ENCODE data around the gene RPL32. TPM values are rescaled to one million over a fixed set of nuclear protein-coding genes. Genes with fewer than 3 reads are reported as not detected.
"Not testable (repeated sequence)": the region's sequence is repeated elsewhere in the genome, so short reads cannot be mapped to it uniquely, and the experiment has no call there.

Gene RPL32
- polyA plus RNA-seq, 1 donor from 2014 or later = 1,160 TPM

GRCh38 chr3:12791430-12791829, 49.9 kb downstream of the RPL32 start:
- H4K20me1 ChIP-seq (ENCODE audit: insufficient read depth) = no peaks in the 10 kb centered on the region
- no peaks in the 10 kb centered on the region for H3K36me3 ChIP-seq (ENCODE audit: insufficient read depth, low read length)
- H3K4me3 ChIP-seq (ENCODE audit: low read length) = no peak overlapping the region
- H3K4me2 ChIP-seq (ENCODE audit: low read length) = no peak overlapping the region
- TF ChIP-seq SMC3 (conservative IDR thresholded peaks at IDR 0.05; ENCODE audit: poor library complexity) (no peak), REST (IDR thresholded peaks at IDR 0.05; ENCODE audit: borderline replicate concordance) (no peak), TAF1 (IDR thresholded peaks at IDR 0.05; ENCODE audit: low read depth) (no peak), EP300 (conservative IDR thresholded peaks at IDR 0.05; ENCODE audit: poor library complexity, severe bottlenecking) (no peak), MXI1 (conservative IDR thresholded peaks at IDR 0.05; ENCODE audit: poor library complexity, severe bottlenecking) (no peak), POLR2AphosphoS5 (IDR thresholded peaks at IDR 0.05) (no peak), RAD21 (conservative IDR thresholded peaks at IDR 0.05) (no peak), EZH2 (IDR thresholded peaks at IDR 0.05; ENCODE audit: borderline replicate concordance, insufficient read depth, low read length, poor library complexity, severe bottlenecking) (no peak)
- TF ChIP-seq, protein P1, sequence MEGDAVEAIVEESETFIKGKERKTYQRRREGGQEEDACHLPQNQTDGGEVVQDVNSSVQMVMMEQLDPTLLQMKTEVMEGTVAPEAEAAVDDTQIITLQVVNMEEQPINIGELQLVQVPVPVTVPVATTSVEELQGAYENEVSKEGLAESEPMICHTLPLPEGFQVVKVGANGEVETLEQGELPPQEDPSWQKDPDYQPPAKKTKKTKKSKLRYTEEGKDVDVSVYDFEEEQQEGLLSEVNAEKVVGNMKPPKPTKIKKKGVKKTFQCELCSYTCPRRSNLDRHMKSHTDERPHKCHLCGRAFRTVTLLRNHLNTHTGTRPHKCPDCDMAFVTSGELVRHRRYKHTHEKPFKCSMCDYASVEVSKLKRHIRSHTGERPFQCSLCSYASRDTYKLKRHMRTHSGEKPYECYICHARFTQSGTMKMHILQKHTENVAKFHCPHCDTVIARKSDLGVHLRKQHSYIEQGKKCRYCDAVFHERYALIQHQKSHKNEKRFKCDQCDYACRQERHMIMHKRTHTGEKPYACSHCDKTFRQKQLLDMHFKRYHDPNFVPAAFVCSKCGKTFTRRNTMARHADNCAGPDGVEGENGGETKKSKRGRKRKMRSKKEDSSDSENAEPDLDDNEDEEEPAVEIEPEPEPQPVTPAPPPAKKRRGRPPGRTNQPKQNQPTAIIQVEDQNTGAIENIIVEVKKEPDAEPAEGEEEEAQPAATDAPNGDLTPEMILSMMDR (IDR thresholded peaks at IDR 0.05; ENCODE audit: poor library complexity, severe bottlenecking) = no peak
- no peaks in the 10 kb centered on the region for H3K9me3 ChIP-seq (ENCODE audit: low read length)
- H3F3A ChIP-seq (ENCODE audit: insufficient read depth, low read length, poor library complexity, severe bottlenecking) = no peaks in the 10 kb centered on the region
- H3K9ac ChIP-seq (ENCODE audit: low read length) = no peak overlapping the region
- H3K9me2 ChIP-seq (ENCODE audit: insufficient read depth, low read length) = no peaks in the 10 kb centered on the region
- no peak overlapping the region for H2AFZ ChIP-seq (ENCODE audit: low read depth, low read length)
- no peak overlapping the region for H3K27ac ChIP-seq (ENCODE audit: low read length)
- no peaks in the 10 kb centered on the region for H3K79me2 ChIP-seq (replicated peaks; ENCODE audit: insufficient read depth, low read length)
- no peaks in the 10 kb centered on the region for H3K27me3 ChIP-seq (ENCODE audit: insufficient read depth, low read depth, low read length)

- H3F3A ChIP-seq (ENCODE audit: insufficient read depth, low read length, poor library complexity, severe bottlenecking) = not testable (repeated sequence)
These were observed 53.2 kb downstream of the RPL32 start for GRCh38 chr3:12787967-12788690.

DNA sequence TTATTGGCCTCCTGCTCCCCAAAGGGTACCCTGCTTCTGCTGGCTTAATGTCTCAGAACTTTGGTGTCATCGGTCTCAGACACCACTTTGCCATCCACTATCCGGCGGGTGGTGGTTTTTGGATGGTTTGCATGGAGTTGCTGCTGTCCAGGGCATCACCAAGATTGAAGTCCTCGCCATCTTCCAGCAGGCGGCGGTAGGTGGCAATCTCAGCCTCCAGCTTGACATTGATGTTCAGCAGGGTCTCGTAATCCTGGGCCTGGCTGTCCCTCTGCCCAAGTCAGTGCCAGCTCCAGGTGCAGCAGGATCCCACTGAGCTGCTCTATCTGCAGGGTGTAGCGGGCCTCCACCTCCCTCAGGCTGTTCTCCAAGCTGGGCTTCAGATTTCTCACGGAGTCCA, 54.0 kb downstream of the RPL32 start:
- H4K20me1 ChIP-seq (ENCODE audit: insufficient read depth); H3K9ac ChIP-seq (ENCODE audit: low read length); H3K4me3 ChIP-seq (ENCODE audit: low read length); H3K27ac ChIP-seq (ENCODE audit: low read length); H3K9me3 ChIP-seq (ENCODE audit: low read length); H3F3A ChIP-seq (ENCODE audit: insufficient read depth, low read length, poor library complexity, severe bottlenecking); H3K4me2 ChIP-seq (ENCODE audit: low read length); H3K79me2 ChIP-seq (replicated peaks; ENCODE audit: insufficient read depth, low read length); H3K36me3 ChIP-seq (ENCODE audit: insufficient read depth, low read length); H3K9me2 ChIP-seq (ENCODE audit: insufficient read depth, low read length); H3K27me3 ChIP-seq (ENCODE audit: insufficient read depth, low read depth, low read length); H2AFZ ChIP-seq (ENCODE audit: low read depth, low read length): not testable (repeated sequence)

More at GRCh38 chr3:12787967-12788690, 53.2 kb downstream of the RPL32 start:
- H3K79me2 ChIP-seq (replicated peaks; ENCODE audit: insufficient read depth, low read length); H2AFZ ChIP-seq (ENCODE audit: low read depth, low read length); H3K9me2 ChIP-seq (ENCODE audit: insufficient read depth, low read length); H3K9me3 ChIP-seq (ENCODE audit: low read length); H3K27me3 ChIP-seq (ENCODE audit: insufficient read depth, low read depth, low read length); H4K20me1 ChIP-seq (ENCODE audit: insufficient read depth); H3K36me3 ChIP-seq (ENCODE audit: insufficient read depth, low read length); H3K9ac ChIP-seq (ENCODE audit: low read length); H3K27ac ChIP-seq (ENCODE audit: low read length); H3K4me3 ChIP-seq (ENCODE audit: low read length); H3K4me2 ChIP-seq (ENCODE audit: low read length): not testable (repeated sequence)
